Esophagus muscularis mucosa (tissue), 4 donors: ENCODE measurements around the gene SERINC4. TPM values are rescaled to one million over a fixed set of nuclear protein-coding genes. Genes with fewer than 3 reads are reported as not detected.

ENCODE experiments used
- DNase-seq: peaks from one replicate; pipeline ENCODE4 v3.0.0-alpha.2; 2017; ENCODE audit errors: extremely low spot score
- H3K27ac ChIP-seq, 4 donors: fragments of 200-600 bp; sonication (generic); replicated peaks in 1 of 4; 1 replicate in 3 of 4; 2 replicates in 1 of 4; pipeline ENCODE4 v1.5.1; 2016 to 2019; ENCODE audit warnings: mild to moderate bottlenecking in 1 of 4
- H3K27me3 ChIP-seq, 4 donors: fragments of 200-600 bp; sonication (generic); one replicate each; pipeline versions ENCODE4 v1.5.1 to v1.6.0; 2016 to 2019
- H3K36me3 ChIP-seq, 4 donors: fragments of 200-600 bp; sonication (generic); one replicate each; pipeline ENCODE4 v1.5.1; 2016 to 2019
- H3K4me1 ChIP-seq, 4 donors: fragments of 200-600 bp; sonication (generic); one replicate each; pipeline ENCODE4 v1.5.1; 2016 to 2019
- H3K4me3 ChIP-seq, 4 donors: fragments of 200-600 bp; sonication (generic); 1 replicate in 2 of 4; 2 replicates in 2 of 4; pipeline ENCODE4 v1.5.1; 2016 to 2019; ENCODE audit warnings: mild to moderate bottlenecking in 4 of 4, moderate library complexity in 1 of 4
- H3K9me3 ChIP-seq, 4 donors: fragments of 200-600 bp; sonication (generic); 1 replicate in 3 of 4; 2 replicates in 1 of 4; pipeline ENCODE4 v1.5.1; 2016 to 2019
- EP300 ChIP-seq: sonication (generic); formaldehyde crosslinking; IDR thresholded peaks from one replicate; pipeline ENCODE4 v1.6.1; 2017; ENCODE audit warnings: antibody characterized with exemption
- POLR2A ChIP-seq: fragments of 450-650 bp; IDR thresholded peaks from one replicate; pipeline ENCODE4 v1.6.1; 2017; ENCODE audit warnings: antibody characterized with exemption, moderate library complexity, mild to moderate bottlenecking, low read depth
- POLR2AphosphoS5 ChIP-seq, 2 donors: sonication (generic); formaldehyde crosslinking; IDR thresholded peaks; one replicate each; pipeline ENCODE4 v1.6.1; 2017; ENCODE audit warnings: antibody characterized with exemption in 2 of 2
- WGBS: methylation state at CpG from one replicate; pipeline ENCODE4 v1.1.5; 2018; 5-methylcytosine and 5-hydroxymethylcytosine counted together
- intact Hi-C: fragments of 100-400 bp; cut with DNase I; formaldehyde crosslinking; loops from one replicate; pipeline ENCODE4 v1.15.1; 2023
- total RNA-seq, 4 donors: library from RNA; depleted of rRNA; stranded (reverse); fragments of >200 nt; gene quantifications; one replicate each; pipeline versions ENCODE4 v1.1.0 to v1.2.1, GENCODE V29; 2016
- TF ChIP-seq, protein P1 (sequence below), 3 experiments: fragments of 200-600 bp in 2 of 3; fragments of 450-650 bp in 1 of 3; sonication (generic) in 2 of 3; IDR thresholded peaks; one replicate each; pipeline ENCODE4 v1.5.1; 2017 to 2019; ENCODE audit warnings: antibody characterized with exemption in 3 of 3, mild to moderate bottlenecking in 2 of 3, moderate library complexity in 1 of 3

Gene SERINC4
- total RNA-seq, 4 donors from 2014 or later = not detected

DNA sequence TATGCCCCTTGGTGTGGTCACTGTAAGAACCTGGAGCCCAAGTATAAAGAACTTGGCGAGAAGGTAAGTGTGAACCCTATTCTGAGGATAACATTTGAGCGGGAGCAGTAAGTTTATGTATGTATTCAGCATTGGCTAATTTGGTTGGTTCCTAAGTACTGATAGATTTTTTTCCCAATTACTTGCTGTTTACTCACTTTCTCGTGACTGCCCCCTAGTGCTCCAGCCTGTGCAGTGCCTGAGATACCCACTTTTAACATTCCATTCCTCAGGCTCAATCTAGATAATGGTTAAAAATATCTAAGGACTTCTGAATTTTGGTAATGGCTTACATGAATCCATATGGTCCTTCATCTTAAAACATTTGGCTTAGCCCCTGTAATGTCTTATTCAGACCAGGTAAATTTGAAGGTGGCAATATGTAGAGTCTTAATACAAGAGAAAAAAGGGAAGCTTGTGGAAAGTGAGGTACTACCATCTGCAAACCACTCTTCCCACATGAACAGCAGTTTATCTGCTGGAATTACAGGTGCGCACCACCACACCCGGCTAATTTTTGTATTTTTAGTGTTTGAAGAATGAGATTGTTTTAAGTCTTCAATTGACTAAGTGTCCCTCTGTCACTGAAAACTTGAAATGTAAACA lies 30.3 kb downstream of the SERINC4 start:
- intact Hi-C loops = no loop called here
- no peak for TF ChIP-seq EP300
- TF ChIP-seq, protein P1, sequence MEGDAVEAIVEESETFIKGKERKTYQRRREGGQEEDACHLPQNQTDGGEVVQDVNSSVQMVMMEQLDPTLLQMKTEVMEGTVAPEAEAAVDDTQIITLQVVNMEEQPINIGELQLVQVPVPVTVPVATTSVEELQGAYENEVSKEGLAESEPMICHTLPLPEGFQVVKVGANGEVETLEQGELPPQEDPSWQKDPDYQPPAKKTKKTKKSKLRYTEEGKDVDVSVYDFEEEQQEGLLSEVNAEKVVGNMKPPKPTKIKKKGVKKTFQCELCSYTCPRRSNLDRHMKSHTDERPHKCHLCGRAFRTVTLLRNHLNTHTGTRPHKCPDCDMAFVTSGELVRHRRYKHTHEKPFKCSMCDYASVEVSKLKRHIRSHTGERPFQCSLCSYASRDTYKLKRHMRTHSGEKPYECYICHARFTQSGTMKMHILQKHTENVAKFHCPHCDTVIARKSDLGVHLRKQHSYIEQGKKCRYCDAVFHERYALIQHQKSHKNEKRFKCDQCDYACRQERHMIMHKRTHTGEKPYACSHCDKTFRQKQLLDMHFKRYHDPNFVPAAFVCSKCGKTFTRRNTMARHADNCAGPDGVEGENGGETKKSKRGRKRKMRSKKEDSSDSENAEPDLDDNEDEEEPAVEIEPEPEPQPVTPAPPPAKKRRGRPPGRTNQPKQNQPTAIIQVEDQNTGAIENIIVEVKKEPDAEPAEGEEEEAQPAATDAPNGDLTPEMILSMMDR (IDR thresholded peaks at IDR 0.05) = peak; percentile 64 to 81 (median 72)
- Histone ChIP-seq H3K4me3 (no peak overlapping the region), H3K27me3 (no peaks in the 10 kb centered on the region), H3K9me3 (no peaks in the 10 kb centered on the region), H3K36me3 (peaks cover 59 to 92% (median 90%) of the 10 kb centered on the region in 4 donors), H3K4me1 (no peaks in the 10 kb centered on the region), H3K27ac (no peak overlapping the region)
- no peak for DNase-seq
- whole genome bisulfite sequencing = 70% methylated on average over 5 of the region's 5 CpGs

DNA sequence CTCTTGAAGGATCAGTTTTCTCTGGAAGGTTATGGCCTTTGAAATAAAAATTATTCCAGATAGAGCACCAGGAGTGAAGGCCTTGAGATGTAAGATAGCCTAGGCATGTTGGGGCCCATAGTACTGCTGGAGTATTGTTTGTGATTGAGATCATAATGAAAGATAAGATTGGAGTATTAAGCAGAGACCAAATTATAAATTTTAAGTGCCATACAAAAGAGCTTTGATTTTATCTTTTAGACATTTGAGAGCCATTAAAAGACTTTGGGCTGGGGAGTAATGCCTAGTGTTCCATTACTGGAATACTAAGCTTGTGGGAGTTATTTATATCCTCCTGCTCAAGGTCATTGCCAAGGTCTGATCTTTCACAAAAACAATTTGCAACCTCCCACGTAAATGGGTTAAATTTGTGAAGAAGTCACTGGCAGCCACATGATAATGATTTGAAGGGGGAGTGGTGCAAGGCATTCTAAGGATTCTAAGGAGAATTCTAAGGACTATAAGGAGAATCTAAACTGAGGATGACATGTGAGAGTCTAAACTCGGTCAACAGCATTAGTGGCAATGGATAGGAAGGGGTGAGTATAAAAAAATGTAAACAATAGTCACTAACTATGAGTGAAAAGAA lies 36.1 kb downstream of the SERINC4 start:
- WGBS = 42% methylated on average over 2 of the region's 2 CpGs
- intact Hi-C loops = no loop called here
- Histone ChIP-seq H3K4me3 (no peak overlapping the region), H3K27me3 (no peaks in the 10 kb centered on the region), H3K4me1 (peaks cover 6 to 25% (median 22%) of the 10 kb centered on the region in 4 donors), H3K9me3 (no peaks in the 10 kb centered on the region), H3K36me3 (peaks cover 66 to 100% (median 89%) of the 10 kb centered on the region in 4 donors), H3K27ac (peak overlapping the region in 3 of 4 donors; percentile 14 to 61 (median 61))
- TF ChIP-seq EP300 (no peak), POLR2A (no peak), POLR2AphosphoS5 (IDR thresholded peaks at IDR 0.05) (no peak)
- TF ChIP-seq, protein P1 (IDR thresholded peaks at IDR 0.05) = no peak
- DNase-seq = no peak

DNA sequence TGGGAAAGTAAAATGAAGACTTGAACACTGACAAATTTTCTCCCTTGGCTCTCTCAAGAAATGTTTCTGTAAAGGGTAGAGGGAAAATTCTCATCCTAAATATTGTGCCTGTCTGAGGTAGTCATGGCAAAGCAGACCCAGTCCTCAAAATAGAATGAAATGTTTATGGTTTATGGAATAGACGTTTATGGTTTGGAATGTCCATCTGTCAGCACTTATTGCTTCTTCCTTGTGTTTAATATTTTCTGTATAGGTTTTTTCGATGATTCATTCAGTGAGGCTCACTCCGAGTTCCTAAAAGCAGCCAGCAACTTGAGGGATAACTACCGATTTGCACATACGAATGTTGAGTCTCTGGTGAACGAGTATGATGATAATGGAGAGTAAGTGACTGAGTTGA lies 37.2 kb downstream of the SERINC4 start:
- intact Hi-C loops = no loop called here
- Histone ChIP-seq H3K27me3 (no peaks in the 10 kb centered on the region), H3K4me3 (no peak overlapping the region), H3K36me3 (peaks cover 67 to 100% (median 86%) of the 10 kb centered on the region in 4 donors), H3K9me3 (no peaks in the 10 kb centered on the region), H3K27ac (peak overlapping the region; percentile 14 to 61 (median 48)), H3K4me1 (peaks cover 6 to 25% (median 22%) of the 10 kb centered on the region in 4 donors)
- WGBS = 49% methylated on average over 6 of the region's 6 CpGs
- TF ChIP-seq POLR2AphosphoS5 (IDR thresholded peaks at IDR 0.05) = no peak
- TF ChIP-seq, protein P1 (IDR thresholded peaks at IDR 0.05) = no peak
- no peak for TF ChIP-seq POLR2A
- no peak for TF ChIP-seq EP300
- DNase-seq = no peak

DNA sequence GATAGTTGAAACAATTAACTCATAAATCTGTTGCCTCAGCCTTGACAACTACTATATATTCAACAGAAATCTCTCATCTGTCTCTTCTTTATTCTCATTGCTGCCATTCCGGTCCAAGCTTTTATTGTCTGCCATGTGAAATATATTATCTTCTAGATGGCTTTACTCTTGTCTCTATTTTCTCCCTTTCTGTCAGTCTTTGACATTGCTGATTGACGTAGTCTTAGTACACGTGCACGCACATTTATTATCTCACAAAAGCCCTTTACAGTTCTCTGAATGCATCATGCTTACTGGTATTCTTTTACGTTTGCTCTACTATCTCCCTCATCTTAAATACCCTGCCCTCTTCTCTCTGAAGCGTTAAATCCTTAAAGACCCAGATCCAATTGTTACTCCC lies 48.1 kb downstream of the SERINC4 start:
- no peak overlapping the region for H3K4me3 ChIP-seq
- H3K36me3 ChIP-seq = peaks cover 18 to 48% (median 32%) of the 10 kb centered on the region in 4 donors
- intact Hi-C loops = no loop called here
- H3K9me3 ChIP-seq = no peaks in the 10 kb centered on the region
- peaks cover 39 to 63% (median 56%) of the 10 kb centered on the region in 4 donors for H3K4me1 ChIP-seq
- H3K27me3 ChIP-seq = no peaks in the 10 kb centered on the region
- H3K27ac ChIP-seq = no peak overlapping the region
- DNase-seq = no peak
- TF ChIP-seq, protein P1 (IDR thresholded peaks at IDR 0.05) = no peak
- TF ChIP-seq POLR2A = no peak
- no peak for TF ChIP-seq POLR2AphosphoS5 (IDR thresholded peaks at IDR 0.05)
- TF ChIP-seq EP300 = no peak
- WGBS = 84% methylated on average over 6 of the region's 6 CpGs
